Right renal cortex interstitium (tissue), 3 donors: ENCODE results near the gene ARHGAP28. TPM values are rescaled to one million over a fixed set of nuclear protein-coding genes. Genes with fewer than 3 reads are reported as not detected.
"Not testable (repeated sequence)": the region's sequence is repeated elsewhere in the genome, so short reads cannot be mapped to it uniquely, and the experiment has no call there.

Source experiments
- DNase-seq, 3 donors: peaks; one replicate each; pipeline ENCODE4 v3.0.0-alpha.2; 2013; ENCODE audit warnings: low read depth in 3 of 3, low spot score in 2 of 3
- polyA plus RNA-seq, 3 donors: library from polyadenylated mRNA; unstranded; fragments of 120-200 nt; gene quantifications; one replicate each; pipeline ENCODE4 v1.2.1, GENCODE V29; 2013; ENCODE audit not compliant: insufficient read length in 3 of 3

The ARHGAP28 gene
- polyA plus RNA-seq, 3 donors = 69.3 to 72.0 (median 71.0) TPM

- no peak for DNase-seq
These were observed 82.3 kb downstream of the ARHGAP28 start for GRCh38 chr18:6811816-6812215.

- DNase-seq = no peak
These were observed 85.4 kb downstream of the ARHGAP28 start for GRCh38 chr18:6814882-6815425.

- no peak for DNase-seq
These were observed 86.6 kb downstream of the ARHGAP28 start for GRCh38 chr18:6816154-6816553.

GRCh38 chr18:6819332-6819731 is 89.8 kb downstream of the ARHGAP28 start:
- no peak for DNase-seq

GRCh38 chr18:6820314-6820713 is 90.8 kb downstream of the ARHGAP28 start:
- DNase-seq = no peak

GRCh38 chr18:6821356-6821755 is 91.8 kb downstream of the ARHGAP28 start:
- no peak for DNase-seq

GRCh38 chr18:6827161-6827560 is 97.6 kb downstream of the ARHGAP28 start:
- not testable (repeated sequence) for DNase-seq

GRCh38 chr18:6827566-6827965 is 98.0 kb downstream of the ARHGAP28 start:
- not testable (repeated sequence) for DNase-seq

GRCh38 chr18:6830916-6831315 is 101.4 kb downstream of the ARHGAP28 start:
- DNase-seq = no peak

- DNase-seq = no peak
These were observed 105.8 kb downstream of the ARHGAP28 start for GRCh38 chr18:6835345-6835744.

- DNase-seq = no peak
These were observed 106.8 kb downstream of the ARHGAP28 start for GRCh38 chr18:6836331-6836730.

- no peak for DNase-seq
These were observed 108.4 kb downstream of the ARHGAP28 start for GRCh38 chr18:6837904-6838303.

- DNase-seq = no peak
These were observed 112.6 kb downstream of the ARHGAP28 start for GRCh38 chr18:6842081-6842480.

GRCh38 chr18:6843308-6843707 is 113.8 kb downstream of the ARHGAP28 start:
- DNase-seq = no peak

- DNase-seq = not testable (repeated sequence)
These were observed 116.0 kb downstream of the ARHGAP28 start for GRCh38 chr18:6845521-6845920.

GRCh38 chr18:6850396-6850795 is 120.9 kb downstream of the ARHGAP28 start:
- DNase-seq = no peak

- no peak for DNase-seq
These were observed 122.0 kb downstream of the ARHGAP28 start for GRCh38 chr18:6851480-6851879.

GRCh38 chr18:6854811-6855210 is 125.3 kb downstream of the ARHGAP28 start:
- DNase-seq = no peak

- DNase-seq = no peak
These were observed 126.3 kb downstream of the ARHGAP28 start for GRCh38 chr18:6855767-6856166.

- no peak for DNase-seq
These were observed 127.8 kb downstream of the ARHGAP28 start for GRCh38 chr18:6857300-6857699.

GRCh38 chr18:6859676-6860422 is 130.3 kb downstream of the ARHGAP28 start:
- no peak for DNase-seq

GRCh38 chr18:6860804-6861448 is 131.4 kb downstream of the ARHGAP28 start:
- DNase-seq = no peak
